Activated naive CD8-positive, alpha-beta T cell treated with anti-CD3 and anti-CD28 coated beads, Interleukin-2, amount 50 U/mL, for 24 hours (primary cell): ENCODE data around the gene MYLK3.

Source experiments
- ATAC-seq: fragments of 150-1000 bp; cut with Tn5 transposase; one replicate; pipeline ENCODE4 v1.10.0; 2021
- DNase-seq: peaks from one replicate; pipeline ENCODE4 v3.0.0; 2021
- H3K27ac Mint-ChIP-seq: one replicate; pipeline ENCODE4 v1.8.0; 2021; ENCODE audit warnings: mild to moderate bottlenecking, mixed read lengths
- H3K27me3 Mint-ChIP-seq: one replicate; pipeline ENCODE4 v1.8.0; 2021; ENCODE audit warnings: mixed read lengths
- H3K36me3 Mint-ChIP-seq: one replicate; pipeline ENCODE4 v1.8.0; 2021; ENCODE audit warnings: low read depth, mixed read lengths
- H3K4me1 Mint-ChIP-seq: one replicate; pipeline ENCODE4 v1.8.0; 2021; ENCODE audit warnings: mixed read lengths
- H3K4me3 Mint-ChIP-seq: one replicate; pipeline ENCODE4 v1.8.0; 2021; ENCODE audit warnings: mild to moderate bottlenecking, moderate library complexity, mixed read lengths
- H3K9me3 Mint-ChIP-seq: one replicate; pipeline ENCODE4 v1.8.0; 2021; ENCODE audit warnings: mixed read lengths

The MYLK3 gene

DNA sequence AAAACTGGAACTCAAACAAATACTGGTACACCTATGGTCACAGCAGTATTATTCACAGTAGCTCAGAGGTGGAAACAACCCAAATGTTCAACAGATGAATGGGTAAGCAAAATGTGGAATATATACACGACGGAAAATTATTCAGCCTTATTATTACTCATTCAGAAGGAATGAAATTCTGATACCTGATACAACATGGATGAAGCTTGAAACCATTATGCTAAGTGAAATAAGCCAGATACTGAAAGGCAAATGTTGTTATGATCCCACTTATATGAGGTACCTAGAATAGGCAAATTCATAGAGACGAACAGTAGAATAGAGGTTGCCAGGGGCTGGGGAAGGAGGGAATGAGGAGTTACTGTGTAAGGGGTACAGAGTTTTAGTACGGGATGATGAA, 27.1 kb upstream of the MYLK3 start:
- DNase-seq: no peak
- Mint-ChIP-seq H3K4me3 (no peak overlapping the region), H3K27me3 (no peaks in the 10 kb centered on the region), H3K9me3 (no peaks in the 10 kb centered on the region), H3K36me3 (no peaks in the 10 kb centered on the region), H3K27ac (no peak overlapping the region), H3K4me1 (no peaks in the 10 kb centered on the region)
- ATAC-seq: no peak

DNA sequence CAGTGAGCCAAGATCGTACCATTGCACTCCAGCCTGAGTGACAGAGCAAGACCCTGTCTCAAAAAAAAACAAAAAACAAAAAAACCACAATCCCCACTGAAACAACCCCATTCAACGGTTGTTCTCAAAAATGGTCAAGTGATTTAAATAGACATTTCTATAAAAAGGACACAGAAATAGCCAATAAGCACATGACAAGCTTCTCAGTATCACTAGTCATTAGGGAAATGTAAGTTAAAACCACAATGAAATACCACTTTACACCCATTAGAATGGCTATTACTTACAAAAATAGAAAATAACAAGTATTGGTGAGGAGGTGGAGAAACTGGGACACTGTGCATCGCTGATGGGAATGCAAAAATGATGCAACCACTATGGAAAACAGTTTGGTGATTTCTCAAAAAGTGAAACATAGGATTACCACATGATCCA, 26.6 kb upstream of the MYLK3 start:
- Mint-ChIP-seq H3K4me1 (no peaks in the 10 kb centered on the region), H3K4me3 (no peak overlapping the region), H3K9me3 (no peaks in the 10 kb centered on the region), H3K36me3 (no peaks in the 10 kb centered on the region), H3K27ac (no peak overlapping the region), H3K27me3 (no peaks in the 10 kb centered on the region)
- ATAC-seq (no peak), DNase-seq (no peak)

DNA sequence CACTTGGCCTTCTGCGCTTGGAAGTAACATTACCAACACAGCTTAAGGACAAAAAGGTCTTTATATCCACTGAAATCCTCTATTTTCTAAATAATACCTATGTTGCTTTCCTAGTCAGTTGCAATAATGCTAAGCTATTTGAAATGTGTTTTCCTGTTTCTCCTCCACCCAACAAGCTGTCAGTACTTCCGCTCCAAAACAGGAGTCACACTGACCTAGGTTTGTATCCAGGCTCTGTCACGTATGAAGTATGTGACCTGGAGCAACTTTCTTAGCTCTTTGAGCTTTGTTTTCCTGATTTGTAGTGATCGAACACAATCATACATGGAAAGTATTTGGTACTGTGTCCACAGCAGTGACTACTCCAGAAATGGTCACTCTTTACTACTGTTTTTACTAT, 24.3 kb upstream of the MYLK3 start:
- no peak for ATAC-seq
- no peaks in the 10 kb centered on the region for H3K36me3 Mint-ChIP-seq
- H3K27ac Mint-ChIP-seq: no peak overlapping the region
- no peak overlapping the region for H3K4me3 Mint-ChIP-seq
- H3K9me3 Mint-ChIP-seq: no peaks in the 10 kb centered on the region
- no peaks in the 10 kb centered on the region for H3K4me1 Mint-ChIP-seq
- H3K27me3 Mint-ChIP-seq: no peaks in the 10 kb centered on the region
- DNase-seq: no peak

DNA sequence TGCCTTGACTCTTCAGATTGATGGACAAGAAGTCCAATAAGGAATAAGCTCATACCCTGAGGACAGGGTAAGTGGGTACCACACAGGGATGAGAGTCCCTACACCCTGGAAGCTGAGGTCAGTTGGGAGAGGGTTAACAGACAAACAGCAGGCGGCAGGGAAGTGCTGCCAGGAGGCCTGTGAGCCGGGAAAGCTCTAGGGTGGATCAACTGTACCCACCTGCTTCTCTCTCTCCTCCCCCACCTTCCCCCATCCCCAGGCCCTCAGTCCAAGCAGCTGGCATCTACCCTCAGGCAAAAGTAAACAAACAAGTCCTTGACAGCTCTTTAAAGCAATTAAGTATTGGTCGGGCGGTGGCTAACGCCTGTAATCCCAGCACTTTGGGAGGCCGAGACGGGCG, 20.7 kb upstream of the MYLK3 start:
- Mint-ChIP-seq H3K9me3 (no peaks in the 10 kb centered on the region), H3K4me1 (peaks cover 3% of the 10 kb centered on the region), H3K27ac (no peak overlapping the region), H3K27me3 (peaks cover 1% of the 10 kb centered on the region), H3K4me3 (no peak overlapping the region), H3K36me3 (no peaks in the 10 kb centered on the region)
- ATAC-seq: no peak
- DNase-seq: no peak

DNA sequence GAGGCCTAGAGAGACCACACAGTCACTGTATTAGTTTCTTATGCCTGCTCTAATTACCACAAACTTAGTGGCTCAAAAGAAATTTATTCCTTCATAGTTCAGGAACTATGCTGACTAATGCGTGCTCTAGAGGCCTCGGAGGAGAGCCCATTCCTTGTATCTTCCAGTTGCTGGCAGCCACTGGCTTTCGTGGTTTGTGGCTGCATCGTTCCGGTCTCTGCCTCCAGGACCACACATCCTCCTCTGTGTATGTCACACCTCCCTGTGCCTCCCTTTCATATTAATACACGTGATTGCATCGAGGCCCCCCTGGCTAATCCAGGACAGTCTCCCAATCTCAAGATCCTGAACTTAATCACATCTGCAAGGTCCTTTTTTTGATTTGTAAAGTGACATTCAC, 16.9 kb upstream of the MYLK3 start:
- Mint-ChIP-seq H3K9me3 (no peaks in the 10 kb centered on the region), H3K36me3 (no peaks in the 10 kb centered on the region), H3K4me3 (no peak overlapping the region), H3K27me3 (peaks cover 1% of the 10 kb centered on the region), H3K4me1 (peaks cover 3% of the 10 kb centered on the region), H3K27ac (no peak overlapping the region)
- no peak for DNase-seq
- ATAC-seq: no peak

DNA sequence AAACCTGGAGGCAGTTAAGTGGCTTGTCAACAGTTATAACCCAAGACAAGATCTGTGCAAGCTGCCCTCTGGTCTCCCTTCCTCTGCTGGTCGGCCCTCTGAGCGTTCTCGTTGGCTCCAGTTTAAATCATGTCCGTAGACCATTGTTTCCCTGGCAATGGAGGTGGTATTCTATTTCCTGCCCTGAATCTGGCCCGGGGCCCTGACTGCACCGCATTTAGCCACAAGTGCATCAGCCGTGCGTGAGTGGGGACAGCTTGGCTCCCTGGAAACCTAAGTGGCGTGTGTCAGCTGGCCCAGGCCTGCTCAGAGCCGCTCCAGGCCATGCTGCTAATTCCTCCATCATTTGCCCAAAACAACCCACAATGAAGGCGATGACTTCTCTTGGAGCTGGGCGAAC, 15.0 kb upstream of the MYLK3 start:
- Mint-ChIP-seq H3K27me3 (peaks cover 1% of the 10 kb centered on the region), H3K9me3 (no peaks in the 10 kb centered on the region), H3K27ac (no peak overlapping the region), H3K4me1 (peaks cover 3% of the 10 kb centered on the region), H3K36me3 (no peaks in the 10 kb centered on the region), H3K4me3 (no peak overlapping the region)
- DNase-seq: no peak
- ATAC-seq: no peak

DNA sequence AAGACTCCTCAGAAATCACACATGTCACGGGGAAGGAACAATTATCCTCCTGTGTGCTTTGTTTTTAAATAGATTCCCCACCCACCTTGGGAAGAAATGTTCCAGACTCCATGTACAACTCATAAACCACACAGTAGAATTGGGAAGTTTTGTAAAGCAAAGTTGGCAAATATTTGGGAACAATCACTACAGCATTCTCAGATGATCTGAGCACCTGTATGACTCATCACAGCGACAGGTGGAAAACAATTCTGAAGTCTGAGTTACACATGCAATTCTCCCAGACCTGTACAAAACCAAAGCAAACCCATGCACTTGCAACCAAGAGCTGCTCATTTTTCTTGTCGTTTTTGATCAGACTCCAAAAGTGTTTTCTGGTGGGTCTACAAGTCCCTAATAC, 14.4 kb upstream of the MYLK3 start:
- no peaks in the 10 kb centered on the region for H3K9me3 Mint-ChIP-seq
- H3K36me3 Mint-ChIP-seq: no peaks in the 10 kb centered on the region
- H3K27me3 Mint-ChIP-seq: peaks cover 1% of the 10 kb centered on the region
- no peak for ATAC-seq
- no peak for DNase-seq
- H3K4me3 Mint-ChIP-seq: no peak overlapping the region
- H3K27ac Mint-ChIP-seq: no peak overlapping the region
- peaks cover 3% of the 10 kb centered on the region for H3K4me1 Mint-ChIP-seq

DNA sequence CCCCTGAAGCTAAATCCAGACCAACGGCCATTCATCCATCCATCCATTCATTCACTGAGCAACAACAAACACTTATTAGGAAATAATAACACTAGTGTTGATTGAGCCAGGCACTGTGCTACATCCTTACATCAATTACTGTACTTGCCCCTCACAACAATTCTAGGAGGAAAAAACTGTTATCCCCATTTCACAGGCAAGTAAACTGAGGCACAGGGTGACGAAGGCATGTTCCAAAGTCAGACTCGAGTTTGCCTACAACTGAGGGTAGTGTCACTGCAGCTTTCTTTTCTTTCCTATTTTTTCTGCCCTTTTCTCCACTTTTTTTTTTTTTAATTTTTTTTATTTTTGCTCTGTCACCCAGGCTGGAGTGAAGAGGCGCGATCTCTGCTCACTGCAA, 11.2 kb upstream of the MYLK3 start:
- Mint-ChIP-seq H3K4me1 (no peaks in the 10 kb centered on the region), H3K36me3 (no peaks in the 10 kb centered on the region), H3K9me3 (no peaks in the 10 kb centered on the region), H3K4me3 (no peak overlapping the region), H3K27me3 (no peaks in the 10 kb centered on the region), H3K27ac (no peak overlapping the region)
- ATAC-seq (no peak), DNase-seq (no peak)

DNA sequence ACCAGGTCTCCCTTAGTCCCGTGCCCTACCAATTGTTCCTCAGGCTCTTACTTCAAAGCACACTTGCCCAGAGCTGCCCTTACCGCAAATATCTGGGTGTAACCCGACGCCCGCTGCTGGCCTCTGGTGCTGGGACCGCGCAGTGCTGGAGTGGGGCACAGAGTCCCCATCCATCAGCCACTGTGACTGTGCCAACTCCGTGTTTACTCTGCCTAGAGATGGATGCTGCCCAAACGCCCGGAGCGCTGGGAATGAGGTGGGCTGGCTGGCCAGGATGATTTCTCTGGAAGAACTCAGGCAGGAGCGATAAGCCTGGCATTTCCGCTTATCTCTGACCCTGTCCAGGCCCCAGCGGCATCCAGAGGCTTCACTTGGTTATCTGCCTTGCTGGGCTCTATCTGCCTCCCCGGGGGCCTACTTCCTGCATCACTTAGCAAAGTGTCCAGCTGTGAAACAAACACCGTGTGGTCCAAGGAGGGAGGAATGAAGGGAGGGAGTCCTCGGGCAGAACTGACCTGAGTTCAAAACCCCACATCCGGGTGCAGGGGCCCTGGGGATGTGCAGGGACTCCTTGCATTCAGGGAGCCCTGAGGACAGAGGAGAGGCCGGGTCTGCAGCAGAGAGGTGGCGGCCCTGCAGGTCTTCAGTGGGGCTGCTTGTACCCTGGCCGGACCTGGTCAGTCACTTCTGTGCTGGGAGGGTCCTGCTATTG, 9.4 kb upstream of the MYLK3 start:
- Mint-ChIP-seq H3K36me3 (no peaks in the 10 kb centered on the region), H3K9me3 (no peaks in the 10 kb centered on the region), H3K27me3 (no peaks in the 10 kb centered on the region), H3K4me1 (no peaks in the 10 kb centered on the region), H3K4me3 (no peak overlapping the region), H3K27ac (no peak overlapping the region)
- no peak for DNase-seq
- no peak for ATAC-seq

DNA sequence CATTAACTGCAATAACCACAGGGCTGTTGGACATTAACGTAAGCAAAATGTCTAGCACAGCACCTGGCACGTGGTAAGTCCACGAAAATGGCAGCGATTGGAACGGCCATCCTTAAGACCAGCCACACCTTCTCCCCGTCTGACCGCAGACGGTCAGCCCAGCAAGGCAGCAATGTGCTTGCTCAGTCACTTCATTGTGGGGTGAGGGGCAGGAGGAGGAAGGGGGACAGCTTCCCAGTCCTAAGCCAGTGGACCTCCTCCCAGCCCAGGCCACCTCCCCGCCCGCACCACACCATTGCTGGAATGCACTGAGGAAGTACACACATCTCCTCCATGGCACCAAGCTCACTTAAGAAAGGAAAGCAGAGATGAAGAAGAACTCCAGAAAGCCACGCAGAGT, 8.6 kb upstream of the MYLK3 start:
- no peak for ATAC-seq

DNA sequence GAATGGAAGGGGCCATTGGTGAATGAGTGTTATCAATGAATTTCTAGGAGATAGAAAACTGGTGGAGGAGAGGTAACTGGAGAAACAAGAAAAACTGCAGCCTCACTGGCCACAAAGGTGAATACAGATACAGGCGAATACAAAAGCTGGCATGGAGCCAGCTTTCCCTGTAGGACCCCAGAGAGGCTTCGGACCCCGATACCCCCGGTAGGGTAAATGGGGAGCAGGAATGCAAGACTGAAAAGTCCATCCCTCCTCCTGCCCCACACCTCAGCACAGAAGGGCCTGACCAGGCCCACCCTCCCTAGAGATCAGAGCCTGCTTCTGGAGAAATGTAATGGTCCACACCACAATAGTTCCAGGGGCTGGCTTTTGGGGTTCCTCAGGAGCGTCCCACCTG, 4.9 kb upstream of the MYLK3 start:
- no peak overlapping the region for H3K4me3 Mint-ChIP-seq
- DNase-seq: no peak
- no peaks in the 10 kb centered on the region for H3K36me3 Mint-ChIP-seq
- ATAC-seq: no peak
- no peaks in the 10 kb centered on the region for H3K9me3 Mint-ChIP-seq
- H3K4me1 Mint-ChIP-seq: no peaks in the 10 kb centered on the region
- no peak overlapping the region for H3K27ac Mint-ChIP-seq
- H3K27me3 Mint-ChIP-seq: no peaks in the 10 kb centered on the region

More for the DNA sequence above, 8.6 kb upstream of the MYLK3 start:
- Mint-ChIP-seq H3K9me3 (no peaks in the 10 kb centered on the region), H3K4me3 (no peak overlapping the region), H3K27ac (no peak overlapping the region), H3K4me1 (no peaks in the 10 kb centered on the region), H3K36me3 (no peaks in the 10 kb centered on the region), H3K27me3 (no peaks in the 10 kb centered on the region)
- DNase-seq: no peak

DNA sequence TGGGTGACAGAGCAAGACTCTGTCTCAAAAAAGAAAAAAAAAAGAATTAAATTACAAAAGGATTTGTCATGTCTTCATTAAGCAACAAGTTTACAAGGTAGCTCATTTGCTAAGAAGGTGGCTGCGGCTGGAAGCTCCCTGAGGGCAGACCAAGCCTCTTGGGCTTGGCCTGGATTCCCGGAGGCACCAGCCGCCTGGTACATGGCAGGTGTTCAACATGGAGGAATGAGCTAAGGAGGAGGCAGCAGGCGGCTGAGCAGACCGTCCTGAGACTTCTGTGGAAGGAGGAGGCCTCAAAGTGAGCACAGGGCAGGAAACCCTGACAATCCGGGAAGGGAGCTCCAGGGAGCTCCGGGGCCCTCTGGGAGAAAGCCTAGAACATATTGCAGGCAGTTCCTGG, 3.2 kb upstream of the MYLK3 start:
- Mint-ChIP-seq H3K36me3 (no peaks in the 10 kb centered on the region), H3K4me1 (no peaks in the 10 kb centered on the region)

DNA sequence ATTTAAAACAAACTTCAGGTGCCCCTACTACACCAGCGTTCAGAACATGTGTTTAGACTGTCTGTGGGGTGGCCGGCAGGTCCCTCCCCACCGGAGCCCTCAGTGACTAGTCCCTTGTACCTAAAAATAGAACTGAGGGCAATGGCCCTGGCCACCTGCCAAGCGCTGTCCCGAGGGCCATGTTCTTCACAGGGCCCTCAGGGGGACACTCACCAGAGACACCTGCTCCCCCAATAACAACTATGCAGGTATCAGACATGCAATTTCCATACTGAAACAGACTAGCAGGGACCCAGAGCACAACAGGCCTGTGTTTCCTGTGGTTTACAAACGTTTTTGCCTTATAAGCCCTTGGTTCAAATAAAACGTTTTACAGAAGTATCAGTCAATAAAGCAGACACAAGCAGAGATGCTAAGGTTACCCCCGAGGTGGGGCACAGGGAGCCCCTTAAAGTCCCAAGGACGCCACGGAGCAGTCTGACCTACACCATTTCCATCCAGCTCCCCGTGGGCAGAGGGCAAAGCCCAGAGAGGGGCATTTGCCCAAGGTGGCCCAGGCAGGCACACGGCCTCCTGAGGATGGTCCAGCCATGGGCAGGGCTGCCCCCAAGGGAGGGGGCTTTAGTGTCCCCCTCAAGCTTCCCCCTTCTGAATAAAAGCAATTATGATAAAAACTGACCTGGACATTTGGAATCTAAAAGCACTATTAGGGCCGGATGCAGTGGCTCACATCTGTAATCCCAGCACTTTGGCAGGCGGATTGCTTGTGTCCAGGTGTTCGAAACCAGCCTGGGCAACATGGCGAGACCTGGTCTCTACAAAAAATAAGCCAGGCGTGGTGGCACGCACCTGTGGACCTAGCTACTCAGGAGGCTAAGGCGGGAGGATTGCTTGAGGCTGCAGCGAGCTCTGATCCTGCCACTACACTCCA, 896 bp upstream of the MYLK3 start:
- ATAC-seq (no peak), DNase-seq (no peak)
- no peaks in the 10 kb centered on the region for H3K4me1 Mint-ChIP-seq
- no peaks in the 10 kb centered on the region for H3K9me3 Mint-ChIP-seq
- H3K27ac Mint-ChIP-seq: no peak overlapping the region
- H3K36me3 Mint-ChIP-seq: no peaks in the 10 kb centered on the region
- no peaks in the 10 kb centered on the region for H3K27me3 Mint-ChIP-seq
- no peak overlapping the region for H3K4me3 Mint-ChIP-seq

More for the DNA sequence above, 3.2 kb upstream of the MYLK3 start:
- H3K27me3 Mint-ChIP-seq: no peaks in the 10 kb centered on the region
- no peak overlapping the region for H3K27ac Mint-ChIP-seq
- no peak overlapping the region for H3K4me3 Mint-ChIP-seq
- H3K9me3 Mint-ChIP-seq: no peaks in the 10 kb centered on the region
- no peak for ATAC-seq
- no peak for DNase-seq

DNA sequence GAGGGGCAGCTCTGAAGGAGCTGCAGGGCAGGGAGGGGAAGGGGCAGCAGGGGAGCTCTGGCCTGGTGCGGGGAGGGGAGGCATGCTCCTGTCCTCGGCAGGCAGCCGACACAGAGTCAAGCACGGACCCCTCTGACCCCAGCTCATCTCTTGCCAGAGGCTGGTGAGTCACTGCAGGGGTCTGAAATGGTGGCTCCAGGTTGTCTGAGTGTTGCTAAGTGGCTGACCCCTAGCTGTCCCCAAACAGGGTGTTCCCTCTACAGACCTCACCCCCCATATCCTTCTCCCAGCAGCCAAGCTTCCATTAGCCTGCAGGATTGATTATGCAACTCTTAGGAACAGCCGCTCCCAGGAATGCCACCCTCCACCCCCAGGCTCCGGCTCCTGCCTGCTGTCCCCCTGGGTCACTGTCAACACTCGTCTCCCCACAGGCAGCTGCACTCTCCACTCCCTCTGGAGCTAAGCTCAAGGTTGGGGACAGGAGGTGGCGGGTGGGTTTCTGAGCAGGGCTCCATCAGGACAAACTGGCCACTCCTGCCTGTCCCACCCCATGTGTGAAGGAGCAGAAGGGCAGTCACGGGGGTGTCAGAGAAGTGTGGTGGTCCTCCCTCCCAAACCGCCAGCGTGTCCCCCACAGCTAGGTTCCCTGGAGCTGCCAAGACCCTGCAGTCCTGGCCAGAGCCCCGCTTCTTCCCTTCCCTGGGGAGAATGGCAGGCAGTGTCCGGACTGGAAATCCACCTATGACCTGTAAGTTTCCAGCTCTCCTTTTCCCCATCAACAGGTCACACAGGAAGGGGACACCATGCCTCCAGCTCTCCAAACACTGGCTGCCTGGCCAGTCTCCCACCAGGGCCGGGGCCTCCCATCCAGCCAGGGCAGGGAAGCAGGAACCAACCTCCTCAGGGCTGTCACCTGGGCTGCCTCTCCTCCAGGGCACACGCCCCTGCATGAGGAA, 1.0 kb downstream of the MYLK3 start:
- no peaks in the 10 kb centered on the region for H3K27me3 Mint-ChIP-seq
- H3K36me3 Mint-ChIP-seq: no peaks in the 10 kb centered on the region

More for the DNA sequence above, 1.0 kb downstream of the MYLK3 start:
- peaks cover 10% of the 10 kb centered on the region for H3K4me1 Mint-ChIP-seq
- ATAC-seq (no peak), DNase-seq (no peak)
- no peak overlapping the region for H3K4me3 Mint-ChIP-seq
- H3K27ac Mint-ChIP-seq: no peak overlapping the region
- no peaks in the 10 kb centered on the region for H3K9me3 Mint-ChIP-seq
